BE2C (cell line): ENCODE data around the gene PPP5C.

Experiments
- DNase-seq: peaks from one replicate; pipeline ENCODE4 v3.0.0-alpha.2; 2020
- H3K27me3 ChIP-seq: fragments of 250-450 bp; sonication (Bioruptor Pico); 2 replicates; pipeline ENCODE4 v1.5.1; 2020; ENCODE audit warnings: mild to moderate bottlenecking
- H3K36me3 ChIP-seq: fragments of 250-450 bp; sonication (Bioruptor Pico); 2 replicates; pipeline ENCODE4 v1.5.1; 2020; ENCODE audit warnings: mild to moderate bottlenecking
- H3K4me1 ChIP-seq: fragments of 250-450 bp; sonication (Bioruptor Pico); 2 replicates; pipeline ENCODE4 v1.5.1; 2020
- H3K4me3 ChIP-seq: 2 replicates; pipeline ENCODE4 v1.5.1; 2011; ENCODE audit warnings: low read depth, low read length
- H3K9me3 ChIP-seq: fragments of 250-450 bp; sonication (Bioruptor Pico); 2 replicates; pipeline ENCODE4 v1.5.1; 2020
- CTCF ChIP-seq: IDR thresholded peaks from 2 replicates; pipeline ENCODE4 v1.5.1; 2012; ENCODE audit warnings: mild to moderate bottlenecking, low read depth, low read length

PPP5C gene

GRCh38 chr19:46357846-46358583 lies 11.1 kb downstream of the PPP5C start:
- H3K4me1 ChIP-seq: no peaks in the 10 kb centered on the region
- no peaks in the 10 kb centered on the region for H3K9me3 ChIP-seq
- no peaks in the 10 kb centered on the region for H3K27me3 ChIP-seq
- TF ChIP-seq CTCF: no peak
- H3K36me3 ChIP-seq: peaks cover 52% of the 10 kb centered on the region
- H3K4me3 ChIP-seq: no peak overlapping the region
- DNase-seq: no peak

- no peaks in the 10 kb centered on the region for H3K4me1 ChIP-seq
- H3K36me3 ChIP-seq: peaks cover 50% of the 10 kb centered on the region
- no peak for TF ChIP-seq CTCF
- no peak for DNase-seq
- no peaks in the 10 kb centered on the region for H3K27me3 ChIP-seq
- H3K9me3 ChIP-seq: no peaks in the 10 kb centered on the region
- no peak overlapping the region for H3K4me3 ChIP-seq
Observed at GRCh38 chr19:46361915-46362314, 15.0 kb downstream of the PPP5C start.

- no peak for TF ChIP-seq CTCF
- Histone ChIP-seq H3K4me1 (no peaks in the 10 kb centered on the region), H3K36me3 (peaks cover 41% of the 10 kb centered on the region), H3K4me3 (no peak overlapping the region), H3K9me3 (no peaks in the 10 kb centered on the region), H3K27me3 (no peaks in the 10 kb centered on the region)
- no peak for DNase-seq
Observed at GRCh38 chr19:46364359-46364758, 17.5 kb downstream of the PPP5C start.

- DNase-seq: no peak
- H3K4me1 ChIP-seq: no peaks in the 10 kb centered on the region
- TF ChIP-seq CTCF: no peak
- no peak overlapping the region for H3K4me3 ChIP-seq
- H3K36me3 ChIP-seq: peaks cover 41% of the 10 kb centered on the region
- H3K27me3 ChIP-seq: no peaks in the 10 kb centered on the region
- no peaks in the 10 kb centered on the region for H3K9me3 ChIP-seq
Observed at GRCh38 chr19:46365561-46365960, 18.7 kb downstream of the PPP5C start.

GRCh38 chr19:46366620-46367292 lies 19.9 kb downstream of the PPP5C start:
- Histone ChIP-seq H3K4me3 (no peak overlapping the region), H3K9me3 (no peaks in the 10 kb centered on the region), H3K36me3 (peaks cover 39% of the 10 kb centered on the region), H3K27me3 (no peaks in the 10 kb centered on the region), H3K4me1 (no peaks in the 10 kb centered on the region)
- DNase-seq: no peak
- TF ChIP-seq CTCF: no peak

GRCh38 chr19:46367426-46367825 lies 20.5 kb downstream of the PPP5C start:
- no peak for TF ChIP-seq CTCF
- Histone ChIP-seq H3K36me3 (peaks cover 37% of the 10 kb centered on the region), H3K4me3 (no peak overlapping the region), H3K4me1 (no peaks in the 10 kb centered on the region), H3K27me3 (no peaks in the 10 kb centered on the region), H3K9me3 (no peaks in the 10 kb centered on the region)
- DNase-seq: no peak
